CD8-positive, alpha-beta memory T cell (primary cell): ENCODE measurements around the gene OR4Q2. TPM values are rescaled to one million over a fixed set of nuclear protein-coding genes. Genes with fewer than 3 reads are reported as not detected.
"Not testable (repeated sequence)": the region's sequence is repeated elsewhere in the genome, so short reads cannot be mapped to it uniquely, and the experiment has no call there.

Source experiments
- CTCF ChIA-PET: fragments of 350-600 bp; sonication (Branson Sonifier 250); formaldehyde crosslinking; loops from one replicate; lab custom pipeline; 2021; ENCODE audit warnings: antibody characterized with exemption; lab: Charles Lee
- POLR2A ChIA-PET: fragments of 350-600 bp; sonication (Branson Sonifier 250); formaldehyde crosslinking; loops from one replicate; lab custom pipeline; 2021; ENCODE audit warnings: antibody characterized with exemption; lab: Charles Lee
- DNase-seq, 5 donors: peaks; one replicate each; pipeline versions ENCODE4 v3.0.0 to v3.0.0-alpha.2; 2020 to 2022; ENCODE audit warnings: mixed read lengths in 1 of 5
- H3K27ac ChIP-seq: one replicate; pipeline ENCODE4 v1.7.0; 2013; ENCODE audit warnings: low read depth, mild to moderate bottlenecking, low read length, moderate library complexity
- H3K27me3 ChIP-seq: 2 replicates; pipeline ENCODE4 v1.7.0; 2013; ENCODE audit warnings: low read length, mild to moderate bottlenecking; ENCODE audit not compliant: insufficient read depth, poor library complexity, severe bottlenecking
- H3K36me3 ChIP-seq: 2 replicates; pipeline ENCODE4 v1.7.0; 2013; ENCODE audit warnings: mild to moderate bottlenecking, low read length, moderate library complexity; ENCODE audit not compliant: insufficient read depth
- H3K4me1 ChIP-seq: 2 replicates; pipeline ENCODE4 v1.7.0; 2013; ENCODE audit warnings: mild to moderate bottlenecking, low read length, moderate library complexity; ENCODE audit not compliant: insufficient read depth
- H3K4me3 ChIP-seq: 2 replicates; pipeline ENCODE4 v1.7.0; 2013; ENCODE audit warnings: mild to moderate bottlenecking, low read length
- H3K9me3 ChIP-seq: 2 replicates; pipeline ENCODE4 v1.7.0; 2013; ENCODE audit warnings: mild to moderate bottlenecking, low read length
- H3K27ac Mint-ChIP-seq, 8 donors: one replicate each; pipeline ENCODE4 v1.8.0; 2020 to 2021; ENCODE audit warnings: mixed read lengths in 8 of 8, mild to moderate bottlenecking in 6 of 8, inconsistent platforms in 3 of 8, moderate library complexity in 3 of 8
- H3K27me3 Mint-ChIP-seq, 2 donors: one replicate each; pipeline ENCODE4 v1.8.0; 2020 to 2021; ENCODE audit warnings: mixed read lengths in 2 of 2, mild to moderate bottlenecking in 1 of 2, moderate library complexity in 1 of 2
- H3K36me3 Mint-ChIP-seq, 3 donors: one replicate each; pipeline ENCODE4 v1.8.0; 2020 to 2021; ENCODE audit warnings: mixed read lengths in 3 of 3, inconsistent platforms in 1 of 3, mild to moderate bottlenecking in 1 of 3
- H3K4me1 Mint-ChIP-seq, 3 donors: one replicate each; pipeline ENCODE4 v1.8.0; 2020 to 2021; ENCODE audit warnings: mixed read lengths in 3 of 3, inconsistent platforms in 1 of 3, mild to moderate bottlenecking in 1 of 3
- H3K4me3 Mint-ChIP-seq, 7 donors: one replicate each; pipeline ENCODE4 v1.8.0; 2020 to 2021; ENCODE audit warnings: mixed read lengths in 7 of 7, mild to moderate bottlenecking in 6 of 7, moderate library complexity in 4 of 7, inconsistent platforms in 2 of 7
- H3K9me3 Mint-ChIP-seq, 5 donors: one replicate each; pipeline ENCODE4 v1.8.0; 2020 to 2022; ENCODE audit warnings: mixed read lengths in 5 of 5, mild to moderate bottlenecking in 3 of 5, moderate library complexity in 2 of 5, inconsistent platforms in 1 of 5
- polyA plus RNA-seq: library from polyadenylated mRNA; unstranded; fragments of 300-500 nt; fragmentation: Illumina TruSeq; gene quantifications from one replicate; pipeline ENCODE4 v1.2.3, GENCODE V29; 2021
- total RNA-seq, 2 experiments: library from RNA; stranded (reverse); gene quantifications; one replicate each; pipeline ENCODE4 v1.2.3, GENCODE V29; 2021

OR4Q2 gene
- total RNA-seq (not detected), polyA plus RNA-seq (not detected)

DNA sequence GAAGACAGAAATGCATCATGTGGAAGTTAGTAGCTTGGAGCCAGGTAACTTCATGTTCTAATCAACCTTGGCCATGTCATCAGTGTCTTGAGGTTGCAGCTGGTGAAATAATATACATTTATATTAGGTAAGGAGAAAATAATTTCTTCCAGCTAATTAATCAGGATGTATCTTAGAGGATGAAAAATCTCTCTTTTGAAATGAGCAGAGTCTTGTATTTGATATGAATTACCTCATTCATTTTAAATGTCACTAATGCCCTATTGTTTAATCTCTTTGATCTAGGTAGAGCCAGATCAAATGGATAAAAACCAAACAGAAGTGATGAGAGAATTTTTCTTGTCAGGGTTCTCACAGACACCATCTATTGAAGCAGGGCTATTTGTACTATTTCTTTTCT is at the start of gene OR4Q2:
TSS of gene OR4Q2 (plus strand) at position 301 of the 400 bp plus-strand sequence.
- no peak within 1 kb of the TSS for H3K4me3 ChIP-seq
- H3K27ac Mint-ChIP-seq, result no peak within 1 kb of the TSS
- H3K27me3 ChIP-seq, result no peaks in the 10 kb centered on the region
- no peaks in the 10 kb centered on the region for H3K4me1 ChIP-seq
- ChIA-PET CTCF (no interaction called here), POLR2A (no interaction called here)
- H3K4me3 Mint-ChIP-seq, result no peak within 1 kb of the TSS
- no peak within 1 kb of the TSS for H3K27ac ChIP-seq
- H3K4me1 Mint-ChIP-seq, result no peaks in the 10 kb centered on the region
- H3K9me3 ChIP-seq, result no peaks in the 10 kb centered on the region
- no peaks in the 10 kb centered on the region for H3K36me3 ChIP-seq
- no peaks in the 10 kb centered on the region for H3K27me3 Mint-ChIP-seq
- peaks cover 0 to 4% (median 0%) of the 10 kb centered on the region in 3 donors for H3K36me3 Mint-ChIP-seq
- no peak for DNase-seq
- peaks cover 0 to 4% (median 2%) of the 10 kb centered on the region in 5 donors for H3K9me3 Mint-ChIP-seq

DNA sequence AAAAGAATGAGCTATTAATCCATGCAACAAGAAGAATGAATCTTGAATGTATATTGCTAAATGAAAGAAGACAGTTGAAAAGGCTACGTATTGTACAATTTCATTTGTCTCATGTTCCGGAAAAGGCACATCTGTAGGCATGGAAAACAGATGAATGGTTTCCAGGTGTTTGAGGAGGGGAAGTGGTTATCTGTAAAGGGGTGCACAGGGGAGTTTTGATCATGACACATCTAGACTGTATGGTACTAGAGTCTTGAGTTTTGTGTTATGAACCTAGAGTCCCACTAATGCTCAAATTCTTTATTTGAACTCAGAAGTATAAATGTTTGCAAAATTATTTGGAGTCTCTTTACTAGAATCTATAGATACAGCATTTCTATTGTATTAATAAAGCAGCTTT is 32.2 kb upstream of the OR4Q2 start:
- peaks cover 10 to 32% (median 30%) of the 10 kb centered on the region in 3 donors for H3K4me1 Mint-ChIP-seq
- H3K27me3 ChIP-seq, H3K9me3 ChIP-seq, H3K27me3 Mint-ChIP-seq, H3K27ac ChIP-seq, H3K27ac Mint-ChIP-seq, H3K36me3 Mint-ChIP-seq, DNase-seq, H3K9me3 Mint-ChIP-seq, H3K36me3 ChIP-seq, POLR2A ChIA-PET, CTCF ChIA-PET, H3K4me3 Mint-ChIP-seq, H3K4me3 ChIP-seq: not testable (repeated sequence)
- peaks cover 14% of the 10 kb centered on the region for H3K4me1 ChIP-seq

DNA sequence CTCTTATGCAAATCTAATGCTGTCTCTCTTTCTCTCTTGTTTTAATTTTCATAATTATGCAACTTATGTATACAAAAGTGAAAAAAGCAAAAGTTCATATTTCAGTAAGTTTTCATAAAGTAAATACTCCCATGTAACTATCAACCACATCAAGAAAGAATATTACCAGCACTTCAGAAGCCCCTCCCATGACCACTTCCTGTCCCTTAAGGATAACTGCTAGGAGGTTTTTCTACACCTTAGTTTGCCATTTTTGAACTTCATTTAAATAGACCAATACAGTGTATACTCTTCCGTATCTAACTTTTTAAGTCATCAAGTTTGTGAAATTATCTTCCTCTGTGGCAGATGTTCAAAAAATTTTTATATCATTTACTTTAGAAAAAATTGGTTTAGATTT is 27.1 kb upstream of the OR4Q2 start:
- Mint-ChIP-seq H3K4me3 (peak overlapping the region in 5 of 7 donors; percentile 9 to 48 (median 21)), H3K4me1 (peaks cover 17 to 40% (median 35%) of the 10 kb centered on the region in 3 donors), H3K27ac (peak overlapping the region in 4 of 8 donors; percentile 2 to 75 (median 26)), H3K36me3 (peaks cover 0 to 4% (median 0%) of the 10 kb centered on the region in 3 donors), H3K9me3 (peaks cover 0 to 4% (median 0%) of the 10 kb centered on the region in 5 donors), H3K27me3 (no peaks in the 10 kb centered on the region)
- peak in 2 of 5 donors; percentile 32 to 58 for DNase-seq
- ChIA-PET CTCF (no interaction called here), POLR2A (no interaction called here)
- Histone ChIP-seq H3K36me3 (no peaks in the 10 kb centered on the region), H3K27ac (no peak overlapping the region), H3K9me3 (no peaks in the 10 kb centered on the region), H3K4me1 (peaks cover 23% of the 10 kb centered on the region), H3K4me3 (no peak overlapping the region), H3K27me3 (no peaks in the 10 kb centered on the region)

DNA sequence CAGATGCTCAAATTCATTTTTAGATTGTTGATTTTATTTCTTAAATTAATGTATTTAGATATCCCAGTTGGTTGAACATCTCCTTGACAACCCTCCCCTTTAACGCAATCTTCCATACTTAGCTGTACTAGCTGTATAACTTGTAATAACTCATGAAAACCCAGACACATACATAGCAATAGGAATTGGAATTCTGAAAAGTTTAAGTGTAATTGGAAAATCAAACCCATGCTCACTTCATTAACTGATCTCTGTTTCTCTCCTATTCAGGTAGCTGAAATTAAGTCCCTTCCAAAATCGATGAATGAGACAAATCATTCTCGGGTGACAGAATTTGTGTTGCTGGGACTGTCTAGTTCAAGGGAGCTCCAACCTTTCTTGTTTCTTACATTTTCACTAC is 26.7 kb upstream of the OR4Q2 start, which contains the start of gene OR4K15:
TSS of gene OR4K15 (plus strand) at position 301 of the 400 bp plus-strand sequence. CDS start at position 301, 0 bp downstream.
- ChIA-PET CTCF (no interaction called here), POLR2A (no interaction called here)
- no peaks in the 10 kb centered on the region for H3K27me3 ChIP-seq
- Mint-ChIP-seq H3K36me3 (peaks cover 0 to 4% (median 0%) of the 10 kb centered on the region in 3 donors), H3K4me1 (peaks cover 17 to 40% (median 35%) of the 10 kb centered on the region in 3 donors), H3K9me3 (peaks cover 0 to 4% (median under 1%) of the 10 kb centered on the region in 5 donors), H3K27me3 (no peaks in the 10 kb centered on the region), H3K4me3 (peak within 1 kb of the TSS in 5 of 7 donors; percentile 9 to 48 (median 21)), H3K27ac (peak within 1 kb of the TSS in 5 of 8 donors; percentile 2 to 75 (median 30))
- DNase-seq, result no peak
- H3K4me3 ChIP-seq, result no peak within 1 kb of the TSS
- H3K36me3 ChIP-seq, result no peaks in the 10 kb centered on the region
- no peaks in the 10 kb centered on the region for H3K9me3 ChIP-seq
- no peak within 1 kb of the TSS for H3K27ac ChIP-seq
- H3K4me1 ChIP-seq, result peaks cover 23% of the 10 kb centered on the region

DNA sequence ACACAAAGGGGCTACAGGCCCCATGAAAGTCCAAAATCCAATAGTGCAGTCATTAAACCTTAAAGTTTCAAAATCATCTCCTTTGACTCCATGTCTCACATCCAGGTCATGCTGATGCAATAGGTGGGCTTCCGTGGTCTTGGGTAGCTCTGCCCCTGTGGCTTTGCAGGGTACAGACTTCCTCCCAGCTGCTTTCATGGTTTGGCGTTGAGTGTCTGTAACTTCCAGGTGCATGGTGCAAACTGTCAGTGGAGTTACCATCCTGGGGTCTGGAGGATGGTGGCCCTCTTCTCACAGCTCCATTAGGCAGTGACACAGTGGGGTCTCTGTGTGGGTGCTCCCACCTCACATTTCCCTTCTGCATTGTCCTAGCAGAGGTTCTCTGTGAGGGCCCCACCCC is 8.5 kb upstream of the OR4Q2 start:
- Mint-ChIP-seq H3K27ac (no peak overlapping the region), H3K27me3 (peaks cover 1 to 2% of the 10 kb centered on the region in 2 donors), H3K4me3 (no peak overlapping the region), H3K4me1 (no peaks in the 10 kb centered on the region), H3K9me3 (peaks cover 0 to 16% (median 3%) of the 10 kb centered on the region in 5 donors), H3K36me3 (peaks cover 0 to 2% (median 0%) of the 10 kb centered on the region in 3 donors)
- no peaks in the 10 kb centered on the region for H3K4me1 ChIP-seq
- H3K4me3 ChIP-seq, result no peak overlapping the region
- no peak for DNase-seq
- no peaks in the 10 kb centered on the region for H3K27me3 ChIP-seq
- POLR2A ChIA-PET, result no interaction called here
- H3K27ac ChIP-seq, result no peak overlapping the region
- CTCF ChIA-PET, result no interaction called here
- H3K9me3 ChIP-seq, result no peaks in the 10 kb centered on the region
- H3K36me3 ChIP-seq, result no peaks in the 10 kb centered on the region

DNA sequence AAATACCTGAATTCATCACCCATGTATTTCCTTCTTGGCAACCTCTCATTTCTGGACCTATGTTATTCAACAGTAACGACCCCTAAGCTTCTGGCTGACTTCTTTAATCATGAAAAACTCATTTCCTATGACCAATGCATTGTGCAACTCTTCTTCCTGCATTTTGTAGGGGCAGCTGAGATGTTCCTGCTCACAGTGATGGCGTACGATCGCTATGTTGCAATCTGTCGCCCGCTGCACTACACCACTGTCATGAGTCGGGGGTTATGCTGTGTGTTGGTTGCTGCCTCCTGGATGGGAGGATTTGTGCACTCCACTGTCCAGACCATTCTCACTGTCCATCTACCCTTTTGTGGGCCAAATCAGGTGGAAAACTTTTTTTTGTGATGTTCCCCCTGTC is 356 bp downstream of the OR4Q2 start:
- DNase-seq, result no peak
- CTCF ChIA-PET, result no interaction called here
- Mint-ChIP-seq H3K9me3 (peaks cover 0 to 6% (median 3%) of the 10 kb centered on the region in 5 donors), H3K36me3 (peaks cover 0 to 4% (median 0%) of the 10 kb centered on the region in 3 donors), H3K4me3 (no peak overlapping the region), H3K27me3 (no peaks in the 10 kb centered on the region), H3K4me1 (no peaks in the 10 kb centered on the region), H3K27ac (no peak overlapping the region)
- POLR2A ChIA-PET, result no interaction called here
- Histone ChIP-seq H3K9me3 (no peaks in the 10 kb centered on the region), H3K36me3 (no peaks in the 10 kb centered on the region), H3K27ac (no peak overlapping the region), H3K4me1 (no peaks in the 10 kb centered on the region), H3K4me3 (no peak overlapping the region), H3K27me3 (no peaks in the 10 kb centered on the region)

DNA sequence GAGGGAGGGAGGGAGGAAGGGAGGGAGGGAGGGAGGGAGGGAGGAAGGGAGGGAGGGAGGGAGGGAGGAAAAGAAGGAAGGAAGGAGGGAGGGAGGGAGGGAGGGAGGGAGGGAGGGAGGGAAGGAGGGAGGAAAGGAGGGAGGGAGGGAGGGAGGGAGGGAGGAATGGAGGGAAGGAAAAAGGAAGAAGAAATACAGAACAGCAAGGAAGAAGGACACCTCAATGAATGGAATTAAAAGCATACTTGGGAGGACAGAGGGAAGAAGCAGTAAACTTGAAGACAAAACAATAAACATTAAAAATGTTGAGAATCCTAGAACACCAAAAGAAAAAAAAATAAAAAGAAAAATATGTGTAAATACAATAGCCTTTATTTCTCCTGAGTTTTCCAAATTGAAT is 6.2 kb downstream of the OR4Q2 start:
- Histone ChIP-seq H3K4me3 (no peak overlapping the region), H3K27ac (no peak overlapping the region), H3K4me1 (no peaks in the 10 kb centered on the region), H3K9me3 (no peaks in the 10 kb centered on the region), H3K36me3 (no peaks in the 10 kb centered on the region), H3K27me3 (no peaks in the 10 kb centered on the region)
- Mint-ChIP-seq H3K4me1 (no peaks in the 10 kb centered on the region), H3K4me3 (no peak overlapping the region), H3K27ac (peak overlapping the region in 1 of 8 donors; percentile 36), H3K36me3 (peaks cover 0 to 3% (median 0%) of the 10 kb centered on the region in 3 donors), H3K9me3 (peaks cover 3 to 12% (median 8%) of the 10 kb centered on the region in 5 donors), H3K27me3 (no peaks in the 10 kb centered on the region)
- no peak for DNase-seq
- POLR2A ChIA-PET, result no interaction called here
- CTCF ChIA-PET, result no interaction called here

DNA sequence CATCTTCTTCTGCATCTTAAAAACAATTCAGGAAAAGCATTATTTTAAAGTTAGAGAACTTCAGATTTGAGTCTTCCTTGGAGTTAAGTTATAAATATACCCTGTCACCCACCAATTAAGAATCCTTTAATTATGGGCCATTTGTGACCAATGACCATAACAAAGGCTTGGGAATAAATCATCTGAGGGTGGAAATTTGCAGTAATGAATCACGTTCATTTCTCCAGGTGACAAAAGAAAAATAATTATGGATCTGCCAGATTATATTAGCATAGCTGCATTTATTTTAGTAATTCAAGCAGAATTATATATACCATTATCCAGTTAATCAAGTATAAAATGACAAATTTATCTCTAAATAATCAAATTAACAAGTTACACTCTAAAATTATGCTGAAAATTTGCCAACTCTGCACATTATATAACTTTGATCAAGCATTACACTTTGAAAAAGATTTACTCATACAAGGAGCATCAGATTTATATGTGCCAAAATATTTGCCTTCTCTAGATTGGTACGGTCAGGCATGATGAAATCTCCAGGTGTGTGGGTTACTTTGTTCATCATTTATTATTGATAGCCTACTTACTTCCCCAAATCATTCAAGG is 17.4 kb downstream of the OR4Q2 start, which contains the start of gene OR4K14:
TSS of gene OR4K14 (minus strand) at position 51 of the 609 bp plus-strand sequence. CDS start 4,114 bp downstream, outside the sequence.
- H3K36me3 Mint-ChIP-seq, result no peaks in the 10 kb centered on the region
- H3K27me3 ChIP-seq, result no peaks in the 10 kb centered on the region

More for the DNA sequence above, 17.4 kb downstream of the OR4Q2 start, which contains the start of gene OR4K14:
- Histone ChIP-seq H3K4me1 (no peaks in the 10 kb centered on the region), H3K9me3 (no peaks in the 10 kb centered on the region), H3K27ac (no peak within 1 kb of the TSS), H3K36me3 (no peaks in the 10 kb centered on the region), H3K4me3 (no peak within 1 kb of the TSS)
- peaks cover 0 to 3% (median 0%) of the 10 kb centered on the region in 5 donors for H3K9me3 Mint-ChIP-seq
- no peak for DNase-seq
- ChIA-PET CTCF (no interaction called here), POLR2A (no interaction called here)
- H3K27ac Mint-ChIP-seq, result no peak within 1 kb of the TSS
- peaks cover 0 to 2% of the 10 kb centered on the region in 2 donors for H3K27me3 Mint-ChIP-seq
- H3K4me3 Mint-ChIP-seq, result no peak within 1 kb of the TSS
- no peaks in the 10 kb centered on the region for H3K4me1 Mint-ChIP-seq
